TTC549 (cell line): ENCODE results near the gene ARHGEF4.

Source experiments
- FAIRE-seq: peaks from 2 replicates; lab custom pipeline; 2012; peaks lifted over from hg19 to GRCh38; lab: Jason Lieb, UNC

The ARHGEF4 gene

DNA sequence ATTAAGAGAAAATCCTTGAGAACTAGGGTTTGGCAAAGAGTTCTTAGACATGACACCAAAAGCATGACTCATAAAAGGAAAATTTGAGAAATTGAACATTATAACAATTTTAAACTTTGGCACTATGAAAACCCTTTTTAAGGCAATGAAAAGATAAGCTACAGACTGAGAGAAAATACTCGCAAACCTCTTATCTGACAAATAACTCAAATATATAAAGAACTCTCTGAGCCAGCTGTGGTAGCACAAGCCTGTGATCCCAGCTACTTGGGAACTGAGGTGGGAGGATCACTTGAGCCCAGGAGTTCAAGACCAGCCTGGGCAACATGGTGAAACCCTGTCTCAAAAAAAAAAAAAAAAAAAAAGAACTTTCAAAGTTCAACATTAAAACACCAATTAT lies 186.0 kb downstream of the ARHGEF4 start:
- no peak for FAIRE-seq

GRCh38 chr2:131023758-131024157 lies 187.0 kb downstream of the ARHGEF4 start:
- no peak for FAIRE-seq

DNA sequence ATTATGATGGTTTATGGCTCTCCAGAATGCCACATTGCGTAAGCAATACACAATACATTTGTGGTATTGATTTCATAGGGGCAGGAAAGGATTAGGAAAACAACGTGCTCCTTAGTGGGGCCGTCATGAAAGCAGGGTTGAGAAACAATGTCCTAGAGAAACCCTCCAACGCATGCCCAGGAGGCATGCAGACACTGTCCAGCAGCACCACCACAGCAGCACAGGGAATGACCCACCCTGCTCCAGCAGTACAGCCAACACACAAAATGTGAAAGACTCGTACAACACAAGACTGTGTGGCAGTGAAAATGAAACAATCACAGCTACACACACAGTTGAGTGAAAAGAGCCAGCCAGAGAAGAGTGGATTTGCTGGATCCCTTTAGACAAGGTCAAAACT lies 190.2 kb downstream of the ARHGEF4 start:
- no peak for FAIRE-seq

GRCh38 chr2:131027566-131028528 lies 191.1 kb downstream of the ARHGEF4 start:
- FAIRE-seq = no peak

DNA sequence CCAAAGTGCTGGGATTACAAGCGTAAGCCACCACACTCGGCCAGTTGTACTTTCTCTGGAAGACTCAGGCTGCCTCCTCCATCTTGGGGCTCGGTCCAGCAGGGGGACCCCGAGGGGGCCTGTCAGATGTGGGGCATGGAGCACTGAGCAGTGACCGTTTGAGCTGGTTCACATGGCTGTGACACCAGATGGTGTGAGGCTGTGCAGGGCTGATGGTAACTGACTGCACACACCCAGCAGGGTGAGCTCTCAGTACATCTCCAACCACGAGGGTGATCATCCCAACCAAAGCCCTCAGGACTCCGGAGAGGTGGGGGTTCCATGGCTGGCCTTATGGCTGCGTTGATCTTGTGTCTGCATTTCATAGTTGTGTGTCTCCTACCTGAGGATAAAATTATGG lies 193.1 kb downstream of the ARHGEF4 start:
- FAIRE-seq = no peak

- no peak for FAIRE-seq
Measured at GRCh38 chr2:131030478-131030971, 193.8 kb downstream of the ARHGEF4 start.

- FAIRE-seq = no peak
Measured at GRCh38 chr2:131031431-131031841, 194.7 kb downstream of the ARHGEF4 start.

DNA sequence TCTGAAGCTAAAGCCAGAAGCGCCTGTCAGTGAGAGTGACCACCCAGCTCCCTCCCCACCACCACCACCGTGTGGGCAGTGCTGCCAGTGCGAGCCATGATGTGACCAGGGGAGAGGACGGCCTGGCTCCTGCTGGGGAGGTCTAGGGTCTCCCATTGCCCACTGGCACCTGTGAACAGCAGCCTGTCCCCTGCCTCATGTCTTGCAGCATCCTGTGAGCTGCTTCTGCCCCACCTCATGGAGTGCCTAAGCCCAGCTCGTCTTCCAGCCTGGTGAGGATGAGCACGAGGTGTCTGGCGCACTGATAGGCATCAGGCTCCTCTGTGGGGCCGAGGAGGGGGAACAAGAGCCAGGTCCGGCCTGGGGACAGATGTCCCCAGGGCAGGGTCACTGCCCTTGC lies 195.2 kb downstream of the ARHGEF4 start:
- no peak for FAIRE-seq

DNA sequence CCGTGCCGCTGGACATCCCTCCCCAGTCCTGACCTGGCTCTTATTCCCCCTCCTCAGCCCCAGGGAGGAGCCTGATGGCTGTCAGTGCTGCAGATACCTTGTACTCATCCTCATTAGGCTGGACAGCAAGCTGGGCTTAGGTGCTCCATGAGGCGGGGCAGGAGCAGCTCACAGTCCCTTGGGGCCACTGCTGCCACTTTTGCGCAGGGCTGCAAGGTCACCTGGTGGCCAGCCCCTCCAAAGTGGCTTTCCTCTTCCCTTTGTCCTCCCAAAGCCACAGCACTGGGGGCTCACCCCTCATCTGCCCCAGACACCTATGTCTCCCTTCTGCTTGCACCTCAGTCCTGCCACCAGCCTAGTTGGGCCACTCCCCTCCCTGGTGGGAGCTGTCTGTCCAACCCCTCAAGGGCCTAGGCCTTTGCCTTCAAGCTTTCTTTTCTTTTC lies 195.7 kb downstream of the ARHGEF4 start:
- FAIRE-seq = no peak

GRCh38 chr2:131033786-131034121 lies 197.0 kb downstream of the ARHGEF4 start:
- FAIRE-seq = no peak

DNA sequence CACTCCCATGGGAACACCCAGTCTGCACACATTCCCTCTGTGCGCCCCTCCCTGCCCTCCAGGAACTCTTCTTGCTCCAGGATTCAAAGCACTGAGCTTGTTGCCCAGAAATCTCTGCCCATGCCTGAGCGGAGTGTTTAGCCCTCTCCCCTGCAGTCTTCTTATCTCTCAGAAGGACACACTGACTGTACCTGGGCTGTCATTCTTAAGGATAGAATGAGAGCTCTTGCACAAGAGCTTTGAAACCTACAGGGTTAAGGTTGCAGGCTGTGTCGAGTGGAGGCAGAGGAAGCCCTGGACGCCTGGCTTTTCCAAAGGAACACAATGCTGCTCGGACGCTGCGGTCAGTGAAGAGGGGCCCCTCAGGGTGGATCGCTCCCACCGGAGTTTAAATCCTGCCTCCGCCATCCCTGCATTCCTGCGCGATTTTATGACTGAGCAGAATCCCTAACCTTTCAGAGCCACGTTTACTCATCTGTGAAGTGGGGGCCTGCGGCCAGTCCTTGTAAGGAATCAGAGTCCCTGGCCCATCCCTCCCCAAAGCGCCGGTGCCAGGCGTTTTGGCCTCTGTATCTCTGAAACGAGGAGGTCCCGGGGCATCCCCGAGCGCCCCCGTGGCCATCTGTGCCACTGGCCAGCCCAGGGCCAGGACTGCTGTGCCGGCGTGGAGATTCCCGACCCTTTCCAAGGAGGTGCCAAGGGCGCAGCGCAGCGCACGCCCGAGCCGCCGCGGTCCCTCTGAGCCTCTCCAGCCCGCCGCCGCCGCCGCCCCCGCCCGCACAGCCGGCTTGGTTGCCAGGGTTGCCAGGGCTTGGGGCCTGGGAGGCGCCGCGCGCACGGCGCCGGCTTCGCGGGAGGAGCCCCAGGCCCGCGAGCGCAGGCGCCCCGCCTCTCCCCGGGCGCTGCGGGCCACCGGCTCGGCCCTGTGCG lies 197.7 kb downstream of the ARHGEF4 start:
- FAIRE-seq = no peak

GRCh38 chr2:131035112-131035825 lies 198.6 kb downstream of the ARHGEF4 start:
- no peak for FAIRE-seq

- FAIRE-seq = no peak
Measured at GRCh38 chr2:131035826-131036231, 199.1 kb downstream of the ARHGEF4 start.

- no peak for FAIRE-seq
Measured at GRCh38 chr2:131036269-131036668, 199.6 kb downstream of the ARHGEF4 start.

DNA sequence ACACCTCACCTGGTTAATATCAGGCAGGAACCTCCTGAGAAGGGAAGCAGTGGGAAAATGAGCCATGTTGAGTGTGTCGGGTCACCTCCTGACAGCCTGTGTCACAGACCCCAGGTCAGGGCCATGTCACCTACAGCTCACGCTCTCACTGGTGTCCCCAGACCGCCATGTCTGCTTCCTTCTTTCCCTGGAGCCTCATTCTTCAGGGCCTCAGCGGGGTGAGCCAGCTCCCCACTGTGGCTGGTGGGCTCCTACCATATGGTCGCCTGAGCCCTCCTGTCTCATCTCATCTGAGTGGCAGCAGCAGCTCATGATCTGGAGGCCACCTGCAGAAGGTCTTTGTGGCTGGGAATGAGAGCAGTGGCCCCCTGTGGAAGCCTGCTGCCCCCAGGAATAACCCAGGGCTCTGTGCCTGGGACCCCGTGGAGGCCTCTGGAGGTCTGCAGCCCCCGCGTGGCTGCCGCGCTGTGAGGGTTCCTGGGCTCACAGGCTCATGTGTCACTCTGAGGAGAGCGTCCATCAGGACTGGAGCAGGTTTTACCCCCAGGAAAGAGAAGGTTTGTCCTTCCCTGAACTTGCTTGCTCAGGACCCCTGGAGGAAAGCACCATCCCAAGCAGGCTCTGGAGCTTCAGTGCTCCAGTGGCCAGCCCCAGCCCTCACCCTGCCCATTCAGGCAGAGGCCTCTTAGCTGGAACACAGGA lies 200.1 kb downstream of the ARHGEF4 start:
- FAIRE-seq = no peak

DNA sequence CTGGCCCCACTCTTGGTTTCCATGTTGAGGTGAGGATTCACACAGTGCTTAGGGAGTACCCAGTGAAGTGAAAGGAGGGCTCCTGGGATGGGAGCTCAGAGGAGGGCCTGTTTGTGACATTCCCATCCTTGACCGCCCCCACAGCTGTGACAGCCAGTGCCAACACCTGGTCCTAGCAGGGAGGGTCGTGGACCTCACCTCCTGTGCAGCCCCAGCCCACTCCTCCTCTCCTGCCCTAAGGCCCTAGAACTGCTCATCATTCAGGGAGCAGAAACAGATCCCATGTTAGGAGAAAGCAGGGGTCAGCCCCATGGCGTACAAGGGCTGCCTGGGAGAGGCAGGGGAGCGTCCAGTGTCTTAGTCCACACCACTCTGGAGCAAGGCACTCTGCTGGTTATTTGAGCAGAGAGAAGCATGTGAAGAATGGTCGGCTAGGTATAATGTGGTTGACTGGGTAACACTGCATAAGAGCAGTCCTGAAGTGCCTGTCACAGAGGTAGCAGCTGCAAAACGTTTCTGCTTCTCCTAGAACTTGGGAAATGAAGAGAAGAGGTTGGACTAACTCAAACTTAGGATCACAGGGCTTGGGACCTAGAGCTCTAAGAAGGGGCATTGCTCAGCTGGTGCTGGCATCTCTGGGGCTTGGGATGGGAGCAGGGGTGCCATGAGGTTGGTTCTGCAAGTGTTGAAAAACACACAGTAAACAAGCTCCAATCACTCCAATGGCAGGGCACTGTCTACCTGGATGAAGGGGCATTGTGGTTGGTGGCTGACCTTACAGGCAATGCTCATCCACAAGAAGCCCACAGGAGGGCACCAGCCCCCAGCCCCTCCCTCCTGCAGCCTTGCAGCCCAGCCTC lies 200.9 kb downstream of the ARHGEF4 start:
- no peak for FAIRE-seq

- FAIRE-seq = no peak
Measured at GRCh38 chr2:131038258-131039100, 201.8 kb downstream of the ARHGEF4 start.

GRCh38 chr2:131039101-131039440 lies 202.4 kb downstream of the ARHGEF4 start:
- no peak for FAIRE-seq

- no peak for FAIRE-seq
Measured at GRCh38 chr2:131039535-131039907, 202.8 kb downstream of the ARHGEF4 start.
